IPS-18c (cell line): Measurements from ENCODE around the gene ENPP1.

Experiments
- H3K4me3 ChIP-seq: 2 replicates; pipeline ENCODE4 v1.7.0; 2013; ENCODE audit warnings: low read depth, mild to moderate bottlenecking, low read length, moderate library complexity; ENCODE audit not compliant: insufficient read depth
- H3K9me3 ChIP-seq: one replicate; pipeline ENCODE4 v1.6.1; 2013; ENCODE audit warnings: mild to moderate bottlenecking, low read length, moderate library complexity; ENCODE audit not compliant: control insufficient read depth, insufficient read depth

The ENPP1 gene

GRCh38 chr6:131813991-131814390, 6.2 kb downstream of the ENPP1 start:
- Histone ChIP-seq H3K9me3 (no peaks in the 10 kb centered on the region), H3K4me3 (no peak overlapping the region)

- H3K4me3 ChIP-seq: no peak overlapping the region
- no peaks in the 10 kb centered on the region for H3K9me3 ChIP-seq
Measured at GRCh38 chr6:131816869-131817268, 9.0 kb downstream of the ENPP1 start.

GRCh38 chr6:131819572-131820124, 11.8 kb downstream of the ENPP1 start:
- Histone ChIP-seq H3K9me3 (no peaks in the 10 kb centered on the region), H3K4me3 (no peak overlapping the region)

GRCh38 chr6:131821010-131821807, 13.4 kb downstream of the ENPP1 start:
- Histone ChIP-seq H3K9me3 (no peaks in the 10 kb centered on the region), H3K4me3 (no peak overlapping the region)

GRCh38 chr6:131822119-131822518, 14.3 kb downstream of the ENPP1 start:
- no peaks in the 10 kb centered on the region for H3K9me3 ChIP-seq
- H3K4me3 ChIP-seq: no peak overlapping the region

- Histone ChIP-seq H3K9me3 (no peaks in the 10 kb centered on the region), H3K4me3 (no peak overlapping the region)
Measured at GRCh38 chr6:131823276-131823902, 15.6 kb downstream of the ENPP1 start.

- Histone ChIP-seq H3K4me3 (no peak overlapping the region), H3K9me3 (no peaks in the 10 kb centered on the region)
Measured at GRCh38 chr6:131825946-131826345, 18.1 kb downstream of the ENPP1 start.

GRCh38 chr6:131828080-131828479, 20.3 kb downstream of the ENPP1 start:
- Histone ChIP-seq H3K9me3 (no peaks in the 10 kb centered on the region), H3K4me3 (no peak overlapping the region)

GRCh38 chr6:131828951-131829350, 21.1 kb downstream of the ENPP1 start:
- Histone ChIP-seq H3K9me3 (no peaks in the 10 kb centered on the region), H3K4me3 (no peak overlapping the region)

- Histone ChIP-seq H3K4me3 (no peak overlapping the region), H3K9me3 (no peaks in the 10 kb centered on the region)
Measured at GRCh38 chr6:131831392-131831791, 23.6 kb downstream of the ENPP1 start.

GRCh38 chr6:131831886-131832285, 24.1 kb downstream of the ENPP1 start:
- Histone ChIP-seq H3K9me3 (no peaks in the 10 kb centered on the region), H3K4me3 (no peak overlapping the region)

GRCh38 chr6:131832363-131832762, 24.5 kb downstream of the ENPP1 start:
- H3K4me3 ChIP-seq: no peak overlapping the region
- no peaks in the 10 kb centered on the region for H3K9me3 ChIP-seq

- H3K4me3 ChIP-seq: no peak overlapping the region
- H3K9me3 ChIP-seq: no peaks in the 10 kb centered on the region
Measured at GRCh38 chr6:131838051-131838450, 30.2 kb downstream of the ENPP1 start.

GRCh38 chr6:131839388-131839787, 31.6 kb downstream of the ENPP1 start:
- Histone ChIP-seq H3K9me3 (no peaks in the 10 kb centered on the region), H3K4me3 (no peak overlapping the region)

- Histone ChIP-seq H3K9me3 (no peaks in the 10 kb centered on the region), H3K4me3 (no peak overlapping the region)
Measured at GRCh38 chr6:131840441-131840840, 32.6 kb downstream of the ENPP1 start.

- H3K4me3 ChIP-seq: no peak overlapping the region
- no peaks in the 10 kb centered on the region for H3K9me3 ChIP-seq
Measured at GRCh38 chr6:131840936-131841583, 33.2 kb downstream of the ENPP1 start.

GRCh38 chr6:131843768-131844167, 35.9 kb downstream of the ENPP1 start:
- no peak overlapping the region for H3K4me3 ChIP-seq
- no peaks in the 10 kb centered on the region for H3K9me3 ChIP-seq
